Body of pancreas (tissue), 4 donors: ENCODE results near the gene EIF2AK3. TPM values are rescaled to one million over a fixed set of nuclear protein-coding genes. Genes with fewer than 3 reads are reported as not detected.
A peak's percentile ranks its signal among the peaks of the same experiment; 100 is the strongest.

Source experiments
- ATAC-seq: fragments of 150-250 bp; one replicate; pipeline ENCODE4 v1.9.1; 2016
- DNase-seq, 4 donors: peaks; one replicate each; pipeline ENCODE4 v3.0.0-alpha.2; 2019
- H3K27ac ChIP-seq, 4 donors: fragments of 200-600 bp; sonication (generic); 1 replicate in 3 of 4; 2 replicates in 1 of 4; pipeline versions ENCODE4 v1.5.1 to v1.6.1; 2016 to 2019; ENCODE audit warnings: mild to moderate bottlenecking in 1 of 4, mixed read lengths in 1 of 4, moderate library complexity in 1 of 4
- H3K27me3 ChIP-seq, 2 donors: fragments of 200-600 bp; sonication (generic); one replicate each; pipeline ENCODE4 v1.6.0; 2016; ENCODE audit warnings: mild to moderate bottlenecking in 1 of 2
- H3K36me3 ChIP-seq, 2 donors: fragments of 200-600 bp; sonication (generic); replicated peaks in 1 of 2; 2 replicates each; pipeline ENCODE4 v1.5.1; 2016; ENCODE audit warnings: low read depth in 2 of 2; ENCODE audit not compliant: insufficient read depth in 1 of 2
- H3K4me1 ChIP-seq: fragments of 200-600 bp; sonication (generic); one replicate; pipeline ENCODE4 v1.6.0; 2016
- H3K4me3 ChIP-seq, 2 donors: fragments of 200-600 bp; sonication (generic); 1 replicate in 1 of 2; 2 replicates in 1 of 2; pipeline ENCODE4 v1.5.1; 2016 to 2019
- H3K9me3 ChIP-seq, 3 donors: fragments of 200-600 bp; sonication (generic); 1 replicate in 2 of 3; 2 replicates in 1 of 3; pipeline ENCODE4 v1.5.1; 2016
- CTCF ChIP-seq, 7 experiments: fragments of 450-650 bp in 4 of 7; fragments of 200-600 bp in 3 of 7; sonication (generic) in 3 of 7; IDR thresholded peaks; one replicate each; pipeline ENCODE4 v1.5.1; 2016 to 2019; ENCODE audit warnings: antibody characterized with exemption in 7 of 7
- POLR2A ChIP-seq, 3 donors: fragments of 450-650 bp; IDR thresholded peaks; one replicate each; pipeline ENCODE4 v1.6.1; 2016; ENCODE audit warnings: antibody characterized with exemption in 3 of 3, mild to moderate bottlenecking in 2 of 3
- WGBS, 2 donors: methylation state at CpG; one replicate each; pipeline ENCODE4 v1.1.5; 2017; 5-methylcytosine and 5-hydroxymethylcytosine counted together
- intact Hi-C: fragments of 100-400 bp; cut with DNase I; formaldehyde crosslinking; loops from one replicate; pipeline ENCODE4 v1.15.1; 2023
- total RNA-seq, 2 donors: library from RNA; depleted of rRNA; stranded (reverse); fragments of >200 nt; gene quantifications; one replicate each; pipeline ENCODE4 v1.1.0, GENCODE V29; 2016

The EIF2AK3 gene
- total RNA-seq, 2 donors from 2014 or later: 42.5 to 43.6 TPM

DNA sequence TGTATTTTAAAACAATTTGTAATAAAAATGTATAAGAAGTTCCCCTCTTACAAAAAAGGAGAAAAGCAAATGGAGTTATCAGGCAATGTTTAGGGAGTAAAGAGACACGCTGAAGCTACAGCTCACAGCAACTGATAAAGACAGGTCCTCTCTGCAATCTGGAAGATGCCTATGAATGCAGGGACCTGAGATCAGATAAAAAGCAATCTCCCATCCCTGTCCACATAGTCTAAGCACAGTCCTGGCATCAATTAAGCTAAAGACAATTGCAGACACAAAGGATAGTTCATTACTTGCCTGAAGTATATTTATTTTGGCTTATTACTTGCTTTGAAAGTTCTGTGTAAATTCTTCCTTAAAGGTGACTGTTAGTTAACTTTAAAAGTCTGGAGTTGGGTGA, 5.0 kb downstream of the EIF2AK3 start:
- Histone ChIP-seq H3K4me3 (no peak overlapping the region), H3K27ac (peak overlapping the region in 2 of 4 donors; percentile 97 to 98), H3K27me3 (no peaks in the 10 kb centered on the region), H3K36me3 (no peaks in the 10 kb centered on the region), H3K4me1 (peaks cover 65% of the 10 kb centered on the region), H3K9me3 (no peaks in the 10 kb centered on the region)
- no peak for TF ChIP-seq POLR2A (IDR thresholded peaks at IDR 0.05)
- DNase-seq: no peak
- 32 to 43% methylated on average over 1 of the region's 1 CpG for WGBS, 2 donors
- ATAC-seq: no peak
- intact Hi-C loops: no loop called here

DNA sequence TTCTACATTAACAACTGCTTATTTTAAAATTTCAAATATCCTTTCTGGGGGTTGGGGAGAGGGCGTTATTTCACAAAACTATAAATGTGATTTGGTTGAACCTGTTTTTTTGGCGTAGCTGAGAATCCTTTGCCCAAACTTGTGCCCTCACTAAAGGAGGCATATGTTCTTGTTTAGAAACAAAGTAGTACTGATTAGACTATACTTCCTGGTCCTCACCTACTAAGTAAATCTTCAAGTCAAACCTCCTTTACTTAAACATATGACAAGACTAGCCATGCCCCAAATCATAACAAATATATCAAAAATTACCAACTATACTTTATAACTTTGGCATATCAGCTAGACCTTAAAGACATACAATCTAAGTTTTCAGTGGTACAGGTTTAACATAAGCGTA, 5.8 kb downstream of the EIF2AK3 start:
- no peak for DNase-seq
- no peaks in the 10 kb centered on the region for H3K9me3 ChIP-seq
- TF ChIP-seq CTCF (IDR thresholded peaks at IDR 0.05) (no peak), POLR2A (IDR thresholded peaks at IDR 0.05) (no peak)
- no peak overlapping the region for H3K4me3 ChIP-seq
- H3K27ac ChIP-seq: peak overlapping the region in 3 of 4 donors; percentile 28 to 98 (median 97)
- H3K4me1 ChIP-seq: peaks cover 74% of the 10 kb centered on the region
- intact Hi-C loops: no loop called here
- WGBS, 2 donors: 57 to 58% methylated on average over 3 of the region's 3 CpGs
- H3K27me3 ChIP-seq: no peaks in the 10 kb centered on the region
- ATAC-seq: no peak
- no peaks in the 10 kb centered on the region for H3K36me3 ChIP-seq

GRCh38 chr2:88620015-88620414, 7.2 kb downstream of the EIF2AK3 start:
- Histone ChIP-seq H3K9me3 (no peaks in the 10 kb centered on the region), H3K27me3 (no peaks in the 10 kb centered on the region), H3K27ac (peak overlapping the region in 3 of 4 donors; percentile 43 to 98 (median 97)), H3K4me3 (no peak overlapping the region), H3K36me3 (no peaks in the 10 kb centered on the region), H3K4me1 (peaks cover 88% of the 10 kb centered on the region)
- DNase-seq: no peak
- intact Hi-C loops: no loop called here
- no peak for TF ChIP-seq POLR2A (IDR thresholded peaks at IDR 0.05)
- WGBS, 2 donors: 33 to 52% methylated on average over 1 of the region's 1 CpG
- ATAC-seq: peak; percentile 45

DNA sequence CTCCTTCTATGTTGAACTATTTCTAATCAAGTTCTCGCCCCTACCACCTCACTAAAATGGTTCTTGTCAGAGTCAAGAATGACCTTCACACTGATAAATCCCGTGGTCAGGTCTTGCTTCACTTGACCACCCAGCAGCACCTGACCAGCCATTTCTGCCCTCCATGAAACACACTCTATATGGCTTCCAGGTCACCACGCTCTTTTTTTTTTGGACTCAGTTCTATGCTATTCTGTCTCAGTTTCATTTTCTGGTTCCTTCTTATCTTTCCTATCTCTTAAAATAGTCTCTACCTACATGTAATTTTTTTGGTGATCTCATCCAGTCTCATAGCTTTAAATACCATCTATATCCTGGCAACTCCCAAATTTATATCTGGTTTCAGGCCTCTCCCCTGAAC, 11.4 kb downstream of the EIF2AK3 start:
- no peak for DNase-seq
- WGBS, 2 donors: 70 to 76% methylated on average over 3 of the region's 3 CpGs
- no peaks in the 10 kb centered on the region for H3K9me3 ChIP-seq
- TF ChIP-seq POLR2A (IDR thresholded peaks at IDR 0.05): no peak
- no peak for TF ChIP-seq CTCF (IDR thresholded peaks at IDR 0.05)
- no peak overlapping the region for H3K4me3 ChIP-seq
- peaks cover 0 to 4% of the 10 kb centered on the region in 2 donors for H3K36me3 ChIP-seq
- H3K27ac ChIP-seq: peak overlapping the region in 1 of 4 donors; percentile 18
- intact Hi-C loops: no loop called here
- H3K4me1 ChIP-seq: peaks cover 70% of the 10 kb centered on the region
- H3K27me3 ChIP-seq: no peaks in the 10 kb centered on the region
- no peak for ATAC-seq

GRCh38 chr2:88614497-88615157, 12.6 kb downstream of the EIF2AK3 start:
- ATAC-seq (no peak), DNase-seq (no peak)
- H3K4me1 ChIP-seq: peaks cover 58% of the 10 kb centered on the region
- no peak overlapping the region for H3K4me3 ChIP-seq
- intact Hi-C loops: no loop called here
- H3K27me3 ChIP-seq: no peaks in the 10 kb centered on the region
- TF ChIP-seq POLR2A (IDR thresholded peaks at IDR 0.05): no peak
- TF ChIP-seq CTCF (IDR thresholded peaks at IDR 0.05): no peak
- H3K9me3 ChIP-seq: no peaks in the 10 kb centered on the region
- peaks cover 0 to 4% of the 10 kb centered on the region in 2 donors for H3K36me3 ChIP-seq
- peak overlapping the region; percentile 2 to 61 (median 48) for H3K27ac ChIP-seq
- WGBS, 2 donors: 65 to 76% methylated on average over 3 of the region's 3 CpGs

DNA sequence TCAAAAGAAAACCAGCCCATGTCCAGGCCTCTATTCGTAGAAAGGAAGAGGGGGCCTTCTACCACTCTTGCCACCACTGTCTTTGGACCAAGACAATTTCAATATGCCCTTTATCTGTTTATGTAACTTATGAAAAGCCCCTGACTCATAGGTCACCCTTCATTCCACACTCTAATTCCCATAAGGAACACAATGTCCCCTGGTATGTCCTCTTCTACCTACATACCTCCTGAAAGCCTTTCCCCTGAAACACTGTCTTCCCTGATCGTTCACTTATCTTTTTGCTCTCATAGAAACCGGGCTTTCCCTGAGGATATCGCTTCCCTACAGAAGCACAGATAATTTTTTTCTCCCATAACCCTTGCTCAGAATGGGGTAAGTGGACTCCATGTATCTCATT, 13.3 kb downstream of the EIF2AK3 start:
- H3K27ac ChIP-seq: peak overlapping the region in 3 of 4 donors; percentile 46 to 61 (median 51)
- peaks cover 51% of the 10 kb centered on the region for H3K4me1 ChIP-seq
- TF ChIP-seq POLR2A (IDR thresholded peaks at IDR 0.05) (no peak), CTCF (IDR thresholded peaks at IDR 0.05) (no peak)
- DNase-seq (no peak), ATAC-seq (peak; percentile 43)
- no peak overlapping the region for H3K4me3 ChIP-seq
- peaks cover 0 to 4% of the 10 kb centered on the region in 2 donors for H3K36me3 ChIP-seq
- 47 to 52% methylated on average over 4 of the region's 4 CpGs for WGBS, 2 donors
- intact Hi-C loops: no loop called here
- no peaks in the 10 kb centered on the region for H3K9me3 ChIP-seq
- H3K27me3 ChIP-seq: no peaks in the 10 kb centered on the region
